ENCODE results near the gene GRHL3.

Gene GRHL3

DNA sequence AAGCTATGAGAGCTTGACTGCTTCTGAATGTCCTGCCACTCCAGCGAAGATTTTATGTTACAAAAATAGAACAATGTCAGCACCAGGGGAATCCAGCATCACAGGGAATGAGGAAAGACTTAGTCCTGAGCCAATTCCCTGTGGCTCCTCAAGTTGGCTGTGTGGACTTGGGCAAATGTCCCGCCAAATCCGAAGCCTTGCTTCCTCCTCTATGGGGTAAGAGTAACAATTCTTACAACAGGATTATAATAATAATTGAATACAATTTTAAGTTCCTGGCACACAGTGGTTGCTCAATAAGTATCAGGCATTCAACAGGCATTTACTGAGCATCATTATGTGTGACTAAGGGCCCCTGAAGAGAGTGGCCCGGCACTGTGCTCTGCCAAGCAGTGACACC is 50.0 kb downstream of the GRHL3 start:
- no peaks in the 10 kb centered on the region for H3K9me3 Mint-ChIP-seq
- H3K4me3 Mint-ChIP-seq, result no peak overlapping the region
- intact Hi-C loops (cut with micrococcal nuclease), result no loop called here
- H3K27ac Mint-ChIP-seq, result no peak overlapping the region
- peaks cover 18% of the 10 kb centered on the region for H3K4me1 Mint-ChIP-seq (ENCODE audit: low read depth)
- H3K36me3 Mint-ChIP-seq (ENCODE audit: low read depth), result no peaks in the 10 kb centered on the region
- H3K27me3 Mint-ChIP-seq, result no peaks in the 10 kb centered on the region

- Mint-ChIP-seq H3K27me3 (no peaks in the 10 kb centered on the region), H3K9me3 (no peaks in the 10 kb centered on the region), H3K4me3 (no peak overlapping the region), H3K27ac (no peak overlapping the region), H3K36me3 (ENCODE audit: low read depth) (no peaks in the 10 kb centered on the region), H3K4me1 (ENCODE audit: low read depth) (peaks cover 13% of the 10 kb centered on the region)
- intact Hi-C loops (cut with micrococcal nuclease), result no loop called here
Observed at GRCh38 chr1:24369801-24370200, 50.6 kb downstream of the GRHL3 start.

- Mint-ChIP-seq H3K27me3 (no peaks in the 10 kb centered on the region), H3K27ac (no peak overlapping the region), H3K36me3 (ENCODE audit: low read depth) (no peaks in the 10 kb centered on the region), H3K4me1 (ENCODE audit: low read depth) (no peaks in the 10 kb centered on the region), H3K4me3 (no peak overlapping the region), H3K9me3 (no peaks in the 10 kb centered on the region)
- intact Hi-C loops (cut with micrococcal nuclease), result no loop called here
Observed at GRCh38 chr1:24373044-24373443, 53.9 kb downstream of the GRHL3 start.

DNA sequence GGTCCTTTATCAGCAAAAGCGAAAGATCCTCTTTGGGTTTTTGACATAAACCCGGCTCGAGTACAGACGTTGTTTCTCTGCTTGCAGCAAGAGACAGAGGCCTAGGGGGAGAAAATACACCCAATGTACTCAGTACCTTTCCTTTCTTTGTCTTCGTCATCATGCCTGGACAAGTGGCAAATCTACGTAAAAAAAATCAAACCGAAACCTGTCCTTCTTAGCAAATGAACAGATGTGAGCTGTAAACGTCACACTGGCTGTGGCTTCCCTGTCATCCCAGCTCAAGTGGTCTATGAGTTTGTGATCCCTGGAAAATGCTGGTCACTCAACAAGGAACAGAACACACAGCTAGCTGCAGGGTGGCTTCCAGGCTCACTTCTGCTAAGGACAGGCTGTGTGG is 54.6 kb downstream of the GRHL3 start:
- Mint-ChIP-seq H3K36me3 (ENCODE audit: low read depth) (no peaks in the 10 kb centered on the region), H3K4me1 (ENCODE audit: low read depth) (no peaks in the 10 kb centered on the region), H3K9me3 (no peaks in the 10 kb centered on the region), H3K27me3 (no peaks in the 10 kb centered on the region), H3K4me3 (no peak overlapping the region), H3K27ac (no peak overlapping the region)
- intact Hi-C loops (cut with micrococcal nuclease), result no loop called here

- no peak overlapping the region for H3K27ac Mint-ChIP-seq
- intact Hi-C loops (cut with micrococcal nuclease), result no loop called here
- H3K27me3 Mint-ChIP-seq, result no peaks in the 10 kb centered on the region
- no peak overlapping the region for H3K4me3 Mint-ChIP-seq
- H3K4me1 Mint-ChIP-seq (ENCODE audit: low read depth), result no peaks in the 10 kb centered on the region
- no peaks in the 10 kb centered on the region for H3K9me3 Mint-ChIP-seq
- H3K36me3 Mint-ChIP-seq (ENCODE audit: low read depth), result no peaks in the 10 kb centered on the region
Observed at GRCh38 chr1:24374891-24375786, 56.0 kb downstream of the GRHL3 start.

GRCh38 chr1:24379733-24380315 is 60.7 kb downstream of the GRHL3 start:
- intact Hi-C loops (cut with micrococcal nuclease), result no loop called here
- Mint-ChIP-seq H3K9me3 (no peaks in the 10 kb centered on the region), H3K27me3 (no peaks in the 10 kb centered on the region)

GRCh38 chr1:24380508-24380907 is 61.4 kb downstream of the GRHL3 start:
- intact Hi-C loops (cut with micrococcal nuclease), result no loop called here
- peaks cover 22% of the 10 kb centered on the region for H3K4me1 Mint-ChIP-seq (ENCODE audit: low read depth)

More at GRCh38 chr1:24379733-24380315, 60.7 kb downstream of the GRHL3 start:
- no peak overlapping the region for H3K4me3 Mint-ChIP-seq
- H3K27ac Mint-ChIP-seq, result no peak overlapping the region
- H3K36me3 Mint-ChIP-seq (ENCODE audit: low read depth), result no peaks in the 10 kb centered on the region
- peaks cover 16% of the 10 kb centered on the region for H3K4me1 Mint-ChIP-seq (ENCODE audit: low read depth)

DNA sequence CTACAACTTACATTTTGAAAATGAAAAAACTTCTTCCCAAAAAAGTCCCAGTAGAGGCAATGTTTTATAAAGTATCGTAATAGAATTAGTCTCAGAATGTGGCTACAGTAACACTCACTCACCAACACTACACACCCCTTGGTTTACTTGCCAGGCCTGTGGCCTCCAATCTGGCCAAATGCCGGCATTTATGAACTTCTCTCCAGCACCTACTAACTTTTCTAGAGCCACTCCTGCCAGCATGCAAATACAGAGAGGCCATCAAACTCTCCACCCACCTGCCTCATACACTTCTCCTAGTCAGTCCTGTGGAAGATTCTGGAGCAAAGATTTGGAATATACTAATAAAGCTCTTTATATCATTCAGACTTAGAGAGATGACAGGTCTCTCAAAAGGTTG is 62.1 kb downstream of the GRHL3 start:
- intact Hi-C loops (cut with micrococcal nuclease), result no loop called here
- H3K27me3 Mint-ChIP-seq, result no peaks in the 10 kb centered on the region
- H3K9me3 Mint-ChIP-seq, result no peaks in the 10 kb centered on the region
- H3K4me3 Mint-ChIP-seq, result no peak overlapping the region
- H3K36me3 Mint-ChIP-seq (ENCODE audit: low read depth), result no peaks in the 10 kb centered on the region
- H3K27ac Mint-ChIP-seq, result no peak overlapping the region
- peaks cover 22% of the 10 kb centered on the region for H3K4me1 Mint-ChIP-seq (ENCODE audit: low read depth)

More at GRCh38 chr1:24380508-24380907, 61.4 kb downstream of the GRHL3 start:
- Mint-ChIP-seq H3K27ac (no peak overlapping the region), H3K4me3 (no peak overlapping the region), H3K27me3 (no peaks in the 10 kb centered on the region), H3K36me3 (ENCODE audit: low read depth) (no peaks in the 10 kb centered on the region), H3K9me3 (no peaks in the 10 kb centered on the region)

- Mint-ChIP-seq H3K27me3 (no peaks in the 10 kb centered on the region), H3K4me3 (no peak overlapping the region), H3K27ac (no peak overlapping the region), H3K36me3 (ENCODE audit: low read depth) (no peaks in the 10 kb centered on the region), H3K9me3 (no peaks in the 10 kb centered on the region), H3K4me1 (ENCODE audit: low read depth) (peaks cover 22% of the 10 kb centered on the region)
- intact Hi-C loops (cut with micrococcal nuclease), result no loop called here
Observed at GRCh38 chr1:24382165-24382577, 63.0 kb downstream of the GRHL3 start.

GRCh38 chr1:24383381-24383940 is 64.3 kb downstream of the GRHL3 start:
- H3K36me3 Mint-ChIP-seq (ENCODE audit: low read depth), result no peaks in the 10 kb centered on the region
- no peaks in the 10 kb centered on the region for H3K27me3 Mint-ChIP-seq
- H3K4me1 Mint-ChIP-seq (ENCODE audit: low read depth), result peaks cover 22% of the 10 kb centered on the region
- intact Hi-C loops (cut with micrococcal nuclease), result no loop called here
- no peak overlapping the region for H3K27ac Mint-ChIP-seq
- no peak overlapping the region for H3K4me3 Mint-ChIP-seq
- H3K9me3 Mint-ChIP-seq, result no peaks in the 10 kb centered on the region

DNA sequence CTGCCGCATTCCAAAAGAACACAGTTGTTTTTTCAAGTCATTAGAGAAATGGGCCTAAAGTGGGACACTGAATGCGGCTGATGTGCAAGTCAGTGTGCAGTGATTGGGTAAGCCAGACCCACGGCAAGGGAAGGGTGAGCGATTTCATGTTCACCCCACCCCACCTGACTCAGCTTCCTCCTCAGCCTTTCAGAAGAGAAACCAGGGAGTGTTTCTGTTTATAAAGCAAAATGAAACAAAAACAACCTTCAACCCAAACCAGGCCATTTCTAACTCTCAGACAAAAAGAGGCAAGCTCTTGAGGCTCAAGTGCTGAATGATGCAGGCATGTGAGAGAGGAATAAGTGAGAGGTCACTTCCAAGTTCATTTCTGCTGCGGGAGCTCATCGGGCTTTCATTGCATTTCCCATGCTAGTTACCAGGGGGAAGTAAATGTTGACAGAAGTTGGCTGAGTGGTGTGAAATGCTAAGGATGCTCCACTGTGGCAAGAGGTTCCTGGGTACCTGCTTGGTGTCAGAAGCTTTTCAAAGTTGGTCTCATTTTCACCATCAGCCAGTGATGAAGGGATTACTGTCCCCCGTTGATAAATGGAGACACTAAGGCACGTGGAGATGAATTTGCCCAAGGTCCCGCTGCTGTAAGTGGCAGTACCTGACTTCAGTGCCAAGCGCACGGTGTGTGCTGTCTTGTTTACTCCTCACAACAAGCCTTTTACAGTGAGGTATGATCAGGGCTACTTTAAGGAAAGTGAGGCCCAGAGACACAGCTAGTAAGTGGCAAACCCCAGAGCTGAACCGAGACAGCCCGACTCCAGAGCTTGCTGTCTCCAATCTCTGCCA is 65.3 kb downstream of the GRHL3 start:
- intact Hi-C loops (cut with micrococcal nuclease), result loop anchor here (5.0 kb wide), 1 partner anchor 62 kb away; no protein-coding TSS in a partner anchor

DNA sequence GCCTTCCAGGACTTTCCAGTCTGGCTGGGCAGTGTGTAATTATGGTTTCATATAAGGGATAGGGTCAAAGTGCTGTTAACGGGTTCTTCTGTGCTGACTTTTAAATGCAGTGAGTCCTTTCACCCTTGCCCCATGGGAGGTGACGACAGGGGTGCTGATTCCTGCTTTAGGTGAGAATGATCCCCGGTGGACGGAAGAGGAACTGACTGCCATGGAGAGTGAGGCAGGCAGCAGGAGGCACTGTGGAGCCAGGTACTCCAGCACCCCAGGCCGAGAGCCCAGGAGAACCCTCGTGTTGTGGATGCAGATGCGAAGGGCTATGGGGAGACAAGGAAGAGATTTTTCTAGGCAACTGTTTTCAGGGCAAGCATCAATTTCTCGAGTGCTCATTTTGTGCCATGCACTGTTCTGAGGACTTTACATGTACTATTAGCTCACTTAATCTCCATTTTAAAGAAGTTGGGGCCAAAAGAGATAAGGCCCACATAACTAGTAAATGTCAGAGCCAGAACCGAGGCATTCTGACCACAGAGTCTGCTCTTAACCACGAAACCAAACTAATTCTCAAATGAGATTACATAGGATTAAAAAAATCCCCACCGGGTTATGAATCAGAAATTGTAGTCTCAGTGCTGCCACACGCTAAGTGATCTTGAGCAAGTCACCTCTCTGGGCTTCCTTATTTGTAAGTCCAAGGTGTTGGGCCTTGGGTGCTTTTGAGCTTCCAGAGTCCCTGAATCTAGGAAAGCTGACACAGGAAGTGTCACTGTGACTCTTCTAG is 66.2 kb downstream of the GRHL3 start:
- Mint-ChIP-seq H3K27me3 (no peaks in the 10 kb centered on the region), H3K4me3 (no peak overlapping the region), H3K9me3 (no peaks in the 10 kb centered on the region), H3K27ac (peak overlapping the region; percentile 76), H3K4me1 (ENCODE audit: low read depth) (peaks cover 22% of the 10 kb centered on the region), H3K36me3 (ENCODE audit: low read depth) (no peaks in the 10 kb centered on the region)
- intact Hi-C loops (cut with micrococcal nuclease), result loop anchor here (5.0 kb wide), 1 partner anchor 63 kb away; no protein-coding TSS in a partner anchor

More for the DNA sequence above, 65.3 kb downstream of the GRHL3 start:
- no peaks in the 10 kb centered on the region for H3K27me3 Mint-ChIP-seq
- no peaks in the 10 kb centered on the region for H3K36me3 Mint-ChIP-seq (ENCODE audit: low read depth)
- H3K9me3 Mint-ChIP-seq, result no peaks in the 10 kb centered on the region
- peak overlapping the region; percentile 76 for H3K27ac Mint-ChIP-seq
- peak overlapping the region; percentile 56 for H3K4me3 Mint-ChIP-seq
- peaks cover 22% of the 10 kb centered on the region for H3K4me1 Mint-ChIP-seq (ENCODE audit: low read depth)

- no peaks in the 10 kb centered on the region for H3K36me3 Mint-ChIP-seq (ENCODE audit: low read depth)
- H3K4me3 Mint-ChIP-seq, result no peak overlapping the region
- H3K27ac Mint-ChIP-seq, result no peak overlapping the region
- H3K27me3 Mint-ChIP-seq, result no peaks in the 10 kb centered on the region
- peaks cover 20% of the 10 kb centered on the region for H3K4me1 Mint-ChIP-seq (ENCODE audit: low read depth)
- intact Hi-C loops (cut with micrococcal nuclease), result loop anchor here (5.0 kb wide), 1 partner anchor 64 kb away; no protein-coding TSS in a partner anchor
- no peaks in the 10 kb centered on the region for H3K9me3 Mint-ChIP-seq
Observed at GRCh38 chr1:24386241-24386640, 67.1 kb downstream of the GRHL3 start.
